ENCODE results near the gene ZNF423.

DNA sequence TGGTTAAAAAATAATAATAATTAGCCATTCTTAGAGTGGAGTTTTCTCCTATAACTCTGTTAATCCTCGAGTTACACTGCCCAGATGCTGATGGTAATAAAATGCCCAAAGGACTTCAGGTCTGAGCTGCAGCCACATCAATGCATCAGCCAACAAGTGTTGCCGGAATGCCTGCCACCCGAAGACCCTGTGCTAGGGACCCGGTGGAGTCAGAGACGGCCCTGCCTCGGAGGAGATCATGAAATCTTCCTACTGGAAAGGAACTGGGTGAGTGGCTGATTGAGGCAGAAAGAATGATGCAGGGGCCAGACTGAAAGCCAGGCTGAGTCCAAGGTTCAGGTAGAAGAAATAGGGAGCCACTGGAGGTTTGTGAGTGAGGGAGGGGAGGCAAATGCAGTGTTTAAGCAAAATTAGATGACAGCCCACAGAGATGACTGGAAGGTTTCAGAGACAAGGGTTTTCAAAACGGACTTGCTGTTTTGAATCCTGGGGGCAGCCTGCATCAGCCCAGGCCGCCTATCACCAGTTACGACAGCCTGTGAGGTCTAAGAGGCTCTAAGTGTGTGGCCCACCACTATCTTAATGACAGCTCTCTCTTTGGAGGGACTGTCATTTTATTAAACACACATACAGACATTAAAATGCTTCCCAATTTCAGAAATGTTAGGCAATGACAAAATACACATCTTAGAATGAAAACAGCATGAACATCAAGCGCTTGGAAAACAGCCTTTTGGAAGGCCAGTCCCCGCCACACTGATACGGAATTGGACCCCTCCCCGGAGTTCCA, 100.0 kb downstream of the ZNF423 start:
- TF ChIP-seq, protein P1, sequence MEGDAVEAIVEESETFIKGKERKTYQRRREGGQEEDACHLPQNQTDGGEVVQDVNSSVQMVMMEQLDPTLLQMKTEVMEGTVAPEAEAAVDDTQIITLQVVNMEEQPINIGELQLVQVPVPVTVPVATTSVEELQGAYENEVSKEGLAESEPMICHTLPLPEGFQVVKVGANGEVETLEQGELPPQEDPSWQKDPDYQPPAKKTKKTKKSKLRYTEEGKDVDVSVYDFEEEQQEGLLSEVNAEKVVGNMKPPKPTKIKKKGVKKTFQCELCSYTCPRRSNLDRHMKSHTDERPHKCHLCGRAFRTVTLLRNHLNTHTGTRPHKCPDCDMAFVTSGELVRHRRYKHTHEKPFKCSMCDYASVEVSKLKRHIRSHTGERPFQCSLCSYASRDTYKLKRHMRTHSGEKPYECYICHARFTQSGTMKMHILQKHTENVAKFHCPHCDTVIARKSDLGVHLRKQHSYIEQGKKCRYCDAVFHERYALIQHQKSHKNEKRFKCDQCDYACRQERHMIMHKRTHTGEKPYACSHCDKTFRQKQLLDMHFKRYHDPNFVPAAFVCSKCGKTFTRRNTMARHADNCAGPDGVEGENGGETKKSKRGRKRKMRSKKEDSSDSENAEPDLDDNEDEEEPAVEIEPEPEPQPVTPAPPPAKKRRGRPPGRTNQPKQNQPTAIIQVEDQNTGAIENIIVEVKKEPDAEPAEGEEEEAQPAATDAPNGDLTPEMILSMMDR (IDR thresholded peaks at IDR 0.05; ENCODE audit: low read length) = no peak
- TF ChIP-seq EZH2 (IDR thresholded peaks at IDR 0.05; ENCODE audit: borderline replicate concordance, low read length) = no peak
